Neural progenitor cell (in vitro differentiated cells): ENCODE results near the gene DNAJC15. TPM values are rescaled to one million over a fixed set of nuclear protein-coding genes. Genes with fewer than 3 reads are reported as not detected.

Experiments
- DNase-seq: peaks from one replicate; pipeline ENCODE4 v3.0.0-alpha.2; 2016; ENCODE audit warnings: low spot score
- H2AFZ ChIP-seq: fragments of 200-600 bp; sonication (generic); replicated peaks from 2 replicates; pipeline ENCODE4 v1.6.1; 2016; ENCODE audit warnings: antibody characterized with exemption
- H3F3A ChIP-seq: fragments of 200-600 bp; sonication (generic); 2 replicates; pipeline ENCODE4 v1.6.1; 2016; ENCODE audit warnings: antibody characterized with exemption, low read depth
- H3K27ac ChIP-seq: fragments of 200-600 bp; sonication (generic); 2 replicates; pipeline ENCODE4 v1.5.1; 2016; ENCODE audit warnings: mild to moderate bottlenecking
- H3K27me3 ChIP-seq: fragments of 200-600 bp; sonication (generic); 2 replicates; pipeline ENCODE4 v1.6.1; 2016; ENCODE audit warnings: mild to moderate bottlenecking, moderate library complexity
- H3K36me3 ChIP-seq: fragments of 200-600 bp; sonication (generic); 2 replicates; pipeline ENCODE4 v1.5.1; 2016
- H3K4me1 ChIP-seq: fragments of 200-600 bp; sonication (generic); 2 replicates; pipeline ENCODE4 v1.6.1; 2016; ENCODE audit warnings: mixed run types
- H3K4me2 ChIP-seq: fragments of 200-600 bp; sonication (generic); 2 replicates; pipeline ENCODE4 v1.6.1; 2016
- H3K4me3 ChIP-seq: fragments of 200-600 bp; sonication (generic); 2 replicates; pipeline ENCODE4 v1.5.1; 2016
- H3K79me2 ChIP-seq: fragments of 200-600 bp; sonication (generic); 2 replicates; pipeline ENCODE4 v1.6.1; 2016; ENCODE audit warnings: low read depth
- H3K9ac ChIP-seq: fragments of 200-600 bp; sonication (generic); 2 replicates; pipeline ENCODE4 v1.6.1; 2016
- H3K9me3 ChIP-seq: fragments of 200-600 bp; sonication (generic); 2 replicates; pipeline ENCODE4 v1.5.1; 2016; ENCODE audit warnings: low read depth
- H4K20me1 ChIP-seq: fragments of 200-600 bp; sonication (generic); 2 replicates; pipeline ENCODE4 v1.6.1; 2016; ENCODE audit warnings: low read depth
- H3K27ac Mint-ChIP-seq: 3 replicates; pipeline ENCODE4 v1.8.0; 2021; ENCODE audit warnings: mixed read lengths
- H3K27me3 Mint-ChIP-seq: 2 replicates; pipeline ENCODE4 v1.8.0; 2022; ENCODE audit warnings: low read depth, mild to moderate bottlenecking, inconsistent platforms, moderate library complexity, mixed read lengths; ENCODE audit not compliant: insufficient read depth
- H3K36me3 Mint-ChIP-seq: 3 replicates; pipeline ENCODE4 v1.8.0; 2021; ENCODE audit warnings: mixed read lengths
- H3K4me1 Mint-ChIP-seq: 3 replicates; pipeline ENCODE4 v1.8.0; 2021; ENCODE audit warnings: mixed read lengths
- H3K4me3 Mint-ChIP-seq: 3 replicates; pipeline ENCODE4 v1.8.0; 2021; ENCODE audit warnings: mild to moderate bottlenecking, moderate library complexity, mixed read lengths
- H3K9me3 Mint-ChIP-seq: 3 replicates; pipeline ENCODE4 v1.8.0; 2020; ENCODE audit warnings: mixed read lengths
- EZH2 ChIP-seq: fragments of 200-600 bp; sonication (generic); IDR thresholded peaks from 2 replicates; pipeline ENCODE4 v1.6.1; 2017; ENCODE audit warnings: antibody characterized with exemption, mild to moderate bottlenecking, moderate library complexity
- EZH2phosphoT487 ChIP-seq: fragments of 200-600 bp; sonication (generic); IDR thresholded peaks from 2 replicates; pipeline ENCODE4 v1.6.1; 2017; ENCODE audit warnings: antibody characterized with exemption
- total RNA-seq: library from RNA; depleted of rRNA; stranded (reverse); fragments of >200 nt; gene quantifications from 2 replicates; pipeline ENCODE4 v1.2.3, GENCODE V29; 2015; ENCODE audit warnings: low replicate concordance
- TF ChIP-seq, protein P1 (sequence below): fragments of 200-600 bp; sonication (generic); IDR thresholded peaks from 2 replicates; pipeline ENCODE4 v1.5.1; 2017; ENCODE audit warnings: antibody characterized with exemption, mild to moderate bottlenecking

Gene DNAJC15
- total RNA-seq, 1 donor from 2014 or later, result 3.2 TPM

- H3F3A ChIP-seq, result no peaks in the 10 kb centered on the region
- peaks cover 8% of the 10 kb centered on the region for H3K36me3 Mint-ChIP-seq
- H4K20me1 ChIP-seq, result no peaks in the 10 kb centered on the region
- no peaks in the 10 kb centered on the region for H3K79me2 ChIP-seq
- H3K27ac Mint-ChIP-seq, result no peak overlapping the region
- no peak overlapping the region for H3K27ac ChIP-seq
- no peak overlapping the region for H3K9ac ChIP-seq
- peaks cover 10% of the 10 kb centered on the region for H3K9me3 Mint-ChIP-seq
- H3K4me1 Mint-ChIP-seq, result no peaks in the 10 kb centered on the region
- H3K4me3 Mint-ChIP-seq, result no peak overlapping the region
- H3K4me1 ChIP-seq, result peaks cover 7% of the 10 kb centered on the region
- no peaks in the 10 kb centered on the region for H3K27me3 ChIP-seq
- no peaks in the 10 kb centered on the region for H3K36me3 ChIP-seq
- no peak overlapping the region for H2AFZ ChIP-seq
- no peak for TF ChIP-seq EZH2
- TF ChIP-seq EZH2phosphoT487, result no peak
- TF ChIP-seq, protein P1, sequence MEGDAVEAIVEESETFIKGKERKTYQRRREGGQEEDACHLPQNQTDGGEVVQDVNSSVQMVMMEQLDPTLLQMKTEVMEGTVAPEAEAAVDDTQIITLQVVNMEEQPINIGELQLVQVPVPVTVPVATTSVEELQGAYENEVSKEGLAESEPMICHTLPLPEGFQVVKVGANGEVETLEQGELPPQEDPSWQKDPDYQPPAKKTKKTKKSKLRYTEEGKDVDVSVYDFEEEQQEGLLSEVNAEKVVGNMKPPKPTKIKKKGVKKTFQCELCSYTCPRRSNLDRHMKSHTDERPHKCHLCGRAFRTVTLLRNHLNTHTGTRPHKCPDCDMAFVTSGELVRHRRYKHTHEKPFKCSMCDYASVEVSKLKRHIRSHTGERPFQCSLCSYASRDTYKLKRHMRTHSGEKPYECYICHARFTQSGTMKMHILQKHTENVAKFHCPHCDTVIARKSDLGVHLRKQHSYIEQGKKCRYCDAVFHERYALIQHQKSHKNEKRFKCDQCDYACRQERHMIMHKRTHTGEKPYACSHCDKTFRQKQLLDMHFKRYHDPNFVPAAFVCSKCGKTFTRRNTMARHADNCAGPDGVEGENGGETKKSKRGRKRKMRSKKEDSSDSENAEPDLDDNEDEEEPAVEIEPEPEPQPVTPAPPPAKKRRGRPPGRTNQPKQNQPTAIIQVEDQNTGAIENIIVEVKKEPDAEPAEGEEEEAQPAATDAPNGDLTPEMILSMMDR, result no peak
- no peak overlapping the region for H3K4me3 ChIP-seq
- peaks cover 2% of the 10 kb centered on the region for H3K27me3 Mint-ChIP-seq
- DNase-seq, result no peak
- H3K4me2 ChIP-seq, result no peak overlapping the region
- no peaks in the 10 kb centered on the region for H3K9me3 ChIP-seq
Measured at GRCh38 chr13:43031881-43032280, 8.5 kb downstream of the DNAJC15 start.

DNA sequence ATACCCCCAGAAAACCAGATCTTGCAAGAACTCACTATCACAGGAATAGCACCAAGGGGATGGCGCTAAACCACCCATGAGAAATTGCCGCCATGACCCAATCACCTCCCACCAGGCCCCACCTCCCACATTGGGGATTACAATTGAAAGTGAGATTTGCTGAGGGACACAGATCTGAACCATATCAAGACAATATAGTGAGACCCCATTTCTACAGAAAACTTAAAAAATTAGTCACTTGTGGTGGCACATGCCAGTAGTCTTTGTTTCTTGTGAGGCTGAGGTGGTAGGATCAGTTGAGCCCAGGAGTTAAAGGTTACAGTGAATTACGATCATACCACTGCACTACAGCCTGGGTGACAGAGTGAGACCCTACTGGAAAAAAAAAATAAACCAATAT, 9.7 kb downstream of the DNAJC15 start:
- no peak for DNase-seq
- peaks cover 10% of the 10 kb centered on the region for H3K9me3 Mint-ChIP-seq
- no peak overlapping the region for H3K27ac Mint-ChIP-seq
- peaks cover 8% of the 10 kb centered on the region for H3K36me3 Mint-ChIP-seq
- no peaks in the 10 kb centered on the region for H3F3A ChIP-seq
- H3K4me1 Mint-ChIP-seq, result no peaks in the 10 kb centered on the region
- H3K79me2 ChIP-seq, result no peaks in the 10 kb centered on the region
- H3K4me3 Mint-ChIP-seq, result no peak overlapping the region
- H3K27me3 ChIP-seq, result no peaks in the 10 kb centered on the region
- no peaks in the 10 kb centered on the region for H3K9me3 ChIP-seq
- no peak overlapping the region for H3K4me2 ChIP-seq
- no peak overlapping the region for H2AFZ ChIP-seq
- H3K36me3 ChIP-seq, result no peaks in the 10 kb centered on the region
- TF ChIP-seq EZH2 (no peak), EZH2phosphoT487 (no peak)
- TF ChIP-seq, protein P1, result no peak
- H3K27ac ChIP-seq, result no peak overlapping the region
- H3K4me3 ChIP-seq, result no peak overlapping the region
- H3K4me1 ChIP-seq, result peaks cover 7% of the 10 kb centered on the region
- no peak overlapping the region for H3K9ac ChIP-seq
- no peaks in the 10 kb centered on the region for H4K20me1 ChIP-seq
- H3K27me3 Mint-ChIP-seq, result peaks cover 2% of the 10 kb centered on the region

GRCh38 chr13:43036351-43037250, 13.2 kb downstream of the DNAJC15 start:
- Histone ChIP-seq H3K9me3 (no peaks in the 10 kb centered on the region), H3K4me1 (peaks cover 11% of the 10 kb centered on the region), H4K20me1 (no peaks in the 10 kb centered on the region), H3K79me2 (no peaks in the 10 kb centered on the region), H3K27me3 (no peaks in the 10 kb centered on the region), H3K4me2 (no peak overlapping the region), H2AFZ (no peak overlapping the region), H3K9ac (no peak overlapping the region), H3K4me3 (no peak overlapping the region), H3K36me3 (no peaks in the 10 kb centered on the region), H3K27ac (no peak overlapping the region), H3F3A (peaks cover 4% of the 10 kb centered on the region)
- Mint-ChIP-seq H3K4me3 (no peak overlapping the region), H3K27ac (no peak overlapping the region), H3K9me3 (peaks cover 10% of the 10 kb centered on the region), H3K36me3 (peaks cover 8% of the 10 kb centered on the region), H3K27me3 (no peaks in the 10 kb centered on the region), H3K4me1 (peaks cover 14% of the 10 kb centered on the region)
- TF ChIP-seq, protein P1, result no peak
- no peak for TF ChIP-seq EZH2
- no peak for TF ChIP-seq EZH2phosphoT487
- DNase-seq, result no peak
